Mesothelial cell of epicardium (in vitro differentiated cells): ENCODE results near the gene MRPL16. TPM values are rescaled to one million over a fixed set of nuclear protein-coding genes. Genes with fewer than 3 reads are reported as not detected.

Experiments used
- DNase-seq, 2 experiments: peaks; one replicate each; pipeline ENCODE4 v3.0.0; 2021; ENCODE audit warnings: low spot score in 2 of 2; ENCODE audit not compliant: unreplicated experiment in 2 of 2
- H3K27ac Mint-ChIP-seq: 2 replicates; pipeline ENCODE4 v1.8.0; 2021; ENCODE audit warnings: mixed read lengths
- H3K27me3 Mint-ChIP-seq: 2 replicates; pipeline ENCODE4 v1.8.0; 2021; ENCODE audit warnings: low read depth, mixed read lengths
- H3K36me3 Mint-ChIP-seq: 2 replicates; pipeline ENCODE4 v1.8.0; 2021; ENCODE audit warnings: mixed read lengths
- H3K4me1 Mint-ChIP-seq: 2 replicates; pipeline ENCODE4 v1.8.0; 2021; ENCODE audit warnings: mixed read lengths
- H3K4me3 Mint-ChIP-seq: 2 replicates; pipeline ENCODE4 v1.8.0; 2021; ENCODE audit warnings: mild to moderate bottlenecking, moderate library complexity, mixed read lengths
- H3K9me3 Mint-ChIP-seq: 2 replicates; pipeline ENCODE4 v1.8.0; 2021; ENCODE audit warnings: mixed read lengths
- total RNA-seq: library from RNA; stranded (reverse); gene quantifications from 3 replicates; pipeline ENCODE4 v1.2.1, GENCODE V29; 2021
- TF ChIP-seq, protein P1 (sequence below): fragments of 200-600 bp; sonication (generic); IDR thresholded peaks from one replicate; pipeline ENCODE4 v1.5.0; 2021; ENCODE audit warnings: antibody characterized with exemption; ENCODE audit not compliant: unreplicated experiment

Gene MRPL16
- total RNA-seq, 1 donor from 2014 or later: 42.3 TPM

DNA sequence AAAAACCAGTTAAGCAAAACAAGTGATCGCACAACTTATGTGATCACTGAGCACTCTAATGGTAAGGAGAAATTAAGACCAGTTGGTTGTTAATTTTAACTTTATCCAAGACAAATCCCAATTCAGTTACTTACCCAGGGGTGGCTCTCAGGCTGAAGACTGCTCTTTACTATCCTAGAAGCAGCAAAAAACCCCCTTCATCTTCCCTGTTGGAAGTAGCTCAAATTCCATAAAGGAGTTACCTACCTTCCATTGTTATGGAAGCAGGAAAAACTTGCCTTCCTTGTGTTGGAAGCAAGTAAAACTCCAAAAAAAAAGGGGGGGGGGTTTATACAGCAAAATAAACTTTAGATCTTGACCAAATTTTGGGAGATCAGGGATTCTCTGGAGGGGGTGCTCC is 5.2 kb upstream of the MRPL16 start:
- Mint-ChIP-seq H3K9me3 (peaks cover 4% of the 10 kb centered on the region), H3K27me3 (peaks cover 12% of the 10 kb centered on the region), H3K4me3 (no peak overlapping the region), H3K4me1 (peaks cover 4% of the 10 kb centered on the region), H3K36me3 (no peaks in the 10 kb centered on the region), H3K27ac (no peak overlapping the region)
- TF ChIP-seq, protein P1, sequence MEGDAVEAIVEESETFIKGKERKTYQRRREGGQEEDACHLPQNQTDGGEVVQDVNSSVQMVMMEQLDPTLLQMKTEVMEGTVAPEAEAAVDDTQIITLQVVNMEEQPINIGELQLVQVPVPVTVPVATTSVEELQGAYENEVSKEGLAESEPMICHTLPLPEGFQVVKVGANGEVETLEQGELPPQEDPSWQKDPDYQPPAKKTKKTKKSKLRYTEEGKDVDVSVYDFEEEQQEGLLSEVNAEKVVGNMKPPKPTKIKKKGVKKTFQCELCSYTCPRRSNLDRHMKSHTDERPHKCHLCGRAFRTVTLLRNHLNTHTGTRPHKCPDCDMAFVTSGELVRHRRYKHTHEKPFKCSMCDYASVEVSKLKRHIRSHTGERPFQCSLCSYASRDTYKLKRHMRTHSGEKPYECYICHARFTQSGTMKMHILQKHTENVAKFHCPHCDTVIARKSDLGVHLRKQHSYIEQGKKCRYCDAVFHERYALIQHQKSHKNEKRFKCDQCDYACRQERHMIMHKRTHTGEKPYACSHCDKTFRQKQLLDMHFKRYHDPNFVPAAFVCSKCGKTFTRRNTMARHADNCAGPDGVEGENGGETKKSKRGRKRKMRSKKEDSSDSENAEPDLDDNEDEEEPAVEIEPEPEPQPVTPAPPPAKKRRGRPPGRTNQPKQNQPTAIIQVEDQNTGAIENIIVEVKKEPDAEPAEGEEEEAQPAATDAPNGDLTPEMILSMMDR: no peak
- DNase-seq: no peak

DNA sequence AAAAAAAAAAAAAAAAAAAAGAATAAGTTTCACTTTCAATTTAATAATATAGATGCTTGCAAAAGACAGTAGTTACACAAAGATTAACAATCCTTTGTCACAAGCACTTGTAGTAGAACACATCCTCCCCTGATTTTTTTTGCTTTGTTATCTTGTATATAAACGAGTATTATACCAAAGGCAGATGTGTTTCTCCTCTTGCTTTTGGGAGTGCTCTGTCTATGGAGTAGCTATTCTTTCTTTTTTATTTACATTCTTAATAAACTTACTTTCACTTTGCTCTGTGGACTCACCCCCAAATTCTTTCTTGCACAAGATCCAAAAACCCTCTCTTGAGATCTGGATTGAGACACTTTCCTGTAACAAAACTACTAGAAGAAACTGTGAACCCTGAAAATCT is 3.4 kb upstream of the MRPL16 start:
- H3K36me3 Mint-ChIP-seq: no peaks in the 10 kb centered on the region
- TF ChIP-seq, protein P1: no peak
- H3K4me1 Mint-ChIP-seq: peaks cover 11% of the 10 kb centered on the region
- H3K9me3 Mint-ChIP-seq: peaks cover 4% of the 10 kb centered on the region
- peaks cover 12% of the 10 kb centered on the region for H3K27me3 Mint-ChIP-seq
- H3K4me3 Mint-ChIP-seq: no peak overlapping the region
- DNase-seq: no peak
- no peak overlapping the region for H3K27ac Mint-ChIP-seq

DNA sequence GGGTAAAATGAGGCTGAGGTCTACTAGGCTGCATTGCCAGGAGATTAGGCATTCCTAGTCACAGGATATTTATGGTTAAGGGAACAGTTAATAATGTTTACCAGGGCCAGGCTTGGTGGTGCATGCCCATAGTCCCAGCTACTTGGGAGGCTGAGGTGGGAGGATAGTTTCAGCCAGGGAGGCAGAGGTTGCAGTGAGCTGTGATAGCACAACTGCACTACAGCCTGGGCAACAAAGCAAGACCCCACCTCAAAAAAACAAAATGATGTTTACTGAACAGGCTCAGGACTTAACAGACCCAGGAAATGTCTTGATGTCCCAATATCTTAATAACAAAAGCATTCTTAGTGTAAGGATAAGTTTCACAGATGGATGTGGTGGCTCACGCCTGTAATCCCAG is 2.8 kb upstream of the MRPL16 start:
- TF ChIP-seq, protein P1: no peak
- peaks cover 12% of the 10 kb centered on the region for H3K27me3 Mint-ChIP-seq
- no peaks in the 10 kb centered on the region for H3K36me3 Mint-ChIP-seq
- DNase-seq: no peak
- no peak overlapping the region for H3K27ac Mint-ChIP-seq
- no peak overlapping the region for H3K4me3 Mint-ChIP-seq
- H3K9me3 Mint-ChIP-seq: peaks cover 4% of the 10 kb centered on the region
- peaks cover 11% of the 10 kb centered on the region for H3K4me1 Mint-ChIP-seq

GRCh38 chr11:59812220-59812619 is 1.6 kb upstream of the MRPL16 start:
- Mint-ChIP-seq H3K27ac (no peak overlapping the region), H3K27me3 (peaks cover 12% of the 10 kb centered on the region), H3K4me1 (peaks cover 11% of the 10 kb centered on the region), H3K4me3 (no peak overlapping the region), H3K9me3 (peaks cover 4% of the 10 kb centered on the region), H3K36me3 (no peaks in the 10 kb centered on the region)
- TF ChIP-seq, protein P1: no peak
- no peak for DNase-seq

DNA sequence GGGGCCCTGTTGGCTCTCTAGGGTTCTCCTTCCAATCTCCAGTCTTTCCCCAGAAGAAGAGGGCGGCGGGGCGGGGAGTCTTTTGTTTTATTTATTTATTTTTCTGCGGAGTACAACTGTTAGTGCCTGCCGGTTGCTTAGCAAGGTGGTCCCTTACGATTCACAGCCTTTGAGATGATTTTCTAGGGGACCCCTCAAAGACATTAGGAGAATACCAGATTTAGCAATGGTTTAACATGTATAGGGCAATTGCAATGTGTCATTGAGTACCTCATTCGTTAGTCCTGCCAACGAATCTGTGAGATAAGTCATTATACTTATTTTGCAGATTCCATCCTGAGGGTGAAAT is 307 bp upstream of the MRPL16 start:
- TF ChIP-seq, protein P1: no peak
- peak overlapping the region; percentile 92 for H3K4me3 Mint-ChIP-seq
- peaks cover 6% of the 10 kb centered on the region for H3K27me3 Mint-ChIP-seq
- H3K36me3 Mint-ChIP-seq: peaks cover 7% of the 10 kb centered on the region
- H3K27ac Mint-ChIP-seq: peak overlapping the region; percentile 95
- H3K4me1 Mint-ChIP-seq: peaks cover 11% of the 10 kb centered on the region
- DNase-seq: no peak
- peaks cover 4% of the 10 kb centered on the region for H3K9me3 Mint-ChIP-seq

DNA sequence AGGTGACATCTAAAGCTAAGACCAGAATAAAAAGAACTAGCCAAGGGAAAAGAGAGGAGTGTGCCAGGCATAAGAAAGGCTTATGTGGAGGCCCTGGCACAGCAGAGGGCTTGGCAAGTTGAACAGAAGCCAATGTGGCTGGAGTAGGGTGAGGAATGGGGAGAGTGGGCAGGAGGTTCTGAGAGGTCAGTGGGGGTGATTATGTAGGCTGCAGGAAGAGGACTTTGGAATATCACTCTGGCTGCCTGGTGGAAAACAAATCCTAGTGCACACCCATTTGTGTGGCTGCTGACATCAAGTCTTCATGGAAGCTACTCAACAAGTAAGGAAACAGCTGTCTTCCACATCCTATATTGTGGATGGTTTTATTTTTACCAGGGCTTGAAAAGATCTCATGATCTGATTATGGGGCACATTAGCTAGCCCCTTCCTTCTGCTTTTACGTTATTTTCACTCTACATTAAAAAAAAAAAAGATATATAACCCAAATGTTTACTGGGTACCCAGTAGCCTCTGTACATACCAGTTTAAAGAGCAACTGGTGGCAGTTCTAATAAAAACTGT is 3.4 kb downstream of the MRPL16 start:
- Mint-ChIP-seq H3K4me3 (no peak overlapping the region), H3K27me3 (no peaks in the 10 kb centered on the region), H3K27ac (no peak overlapping the region), H3K9me3 (peaks cover 4% of the 10 kb centered on the region), H3K4me1 (peaks cover 11% of the 10 kb centered on the region), H3K36me3 (peaks cover 7% of the 10 kb centered on the region)
- DNase-seq: no peak
- TF ChIP-seq, protein P1: no peak
